ENCODE data around the gene C16orf74.
A peak's percentile ranks its signal among the peaks of the same experiment; 100 is the strongest.

Gene C16orf74

DNA sequence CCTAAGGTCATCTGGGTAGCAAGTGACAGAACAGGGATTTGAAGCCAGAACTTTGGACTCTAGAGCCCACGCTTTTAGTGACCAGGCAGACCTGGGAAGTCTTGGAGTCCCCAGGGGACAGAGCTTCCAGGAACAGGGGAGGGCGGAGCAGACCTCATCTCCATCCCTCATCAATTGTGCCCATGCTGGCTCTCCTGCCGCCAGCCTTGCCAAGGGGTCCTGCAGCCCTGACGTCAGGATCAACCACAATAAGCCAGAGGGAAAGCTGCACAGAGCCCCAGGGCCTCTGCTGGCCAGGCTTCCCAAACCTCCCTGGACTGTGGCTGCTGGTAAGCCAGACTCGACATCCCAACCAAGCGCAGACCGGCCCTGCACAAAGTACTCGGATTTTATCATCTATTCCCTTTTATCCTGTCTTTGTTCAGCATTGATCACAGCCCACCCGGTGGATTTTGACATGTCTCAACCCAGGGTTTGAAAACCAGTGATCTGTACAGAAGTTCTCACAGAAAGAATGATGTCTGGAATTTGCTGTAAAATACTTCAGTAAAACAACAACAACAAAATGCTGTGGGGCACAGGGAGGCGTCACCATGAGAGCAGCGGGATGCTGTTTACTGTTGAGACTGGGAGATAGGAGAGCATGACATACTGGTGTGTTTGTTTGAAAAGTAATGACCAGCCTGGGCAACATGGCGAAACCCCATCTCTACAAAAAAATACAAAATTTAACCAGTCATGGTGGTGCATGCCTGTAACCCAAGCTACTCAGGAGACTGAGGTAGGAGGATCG, 11.8 kb downstream of the C16orf74 start:
- TF ChIP-seq POLR2A (IDR thresholded peaks at IDR 0.05; ENCODE audit: extremely low read depth, insufficient read length) (no peak), MAX (IDR thresholded peaks at IDR 0.05; ENCODE audit: low read depth, low read length) (no peak)
- TF ChIP-seq, protein P1, sequence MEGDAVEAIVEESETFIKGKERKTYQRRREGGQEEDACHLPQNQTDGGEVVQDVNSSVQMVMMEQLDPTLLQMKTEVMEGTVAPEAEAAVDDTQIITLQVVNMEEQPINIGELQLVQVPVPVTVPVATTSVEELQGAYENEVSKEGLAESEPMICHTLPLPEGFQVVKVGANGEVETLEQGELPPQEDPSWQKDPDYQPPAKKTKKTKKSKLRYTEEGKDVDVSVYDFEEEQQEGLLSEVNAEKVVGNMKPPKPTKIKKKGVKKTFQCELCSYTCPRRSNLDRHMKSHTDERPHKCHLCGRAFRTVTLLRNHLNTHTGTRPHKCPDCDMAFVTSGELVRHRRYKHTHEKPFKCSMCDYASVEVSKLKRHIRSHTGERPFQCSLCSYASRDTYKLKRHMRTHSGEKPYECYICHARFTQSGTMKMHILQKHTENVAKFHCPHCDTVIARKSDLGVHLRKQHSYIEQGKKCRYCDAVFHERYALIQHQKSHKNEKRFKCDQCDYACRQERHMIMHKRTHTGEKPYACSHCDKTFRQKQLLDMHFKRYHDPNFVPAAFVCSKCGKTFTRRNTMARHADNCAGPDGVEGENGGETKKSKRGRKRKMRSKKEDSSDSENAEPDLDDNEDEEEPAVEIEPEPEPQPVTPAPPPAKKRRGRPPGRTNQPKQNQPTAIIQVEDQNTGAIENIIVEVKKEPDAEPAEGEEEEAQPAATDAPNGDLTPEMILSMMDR (IDR thresholded peaks at IDR 0.05; ENCODE audit: low read depth, low read length) = no peak
- no peak for DNase-seq (ENCODE audit: low read depth)

DNA sequence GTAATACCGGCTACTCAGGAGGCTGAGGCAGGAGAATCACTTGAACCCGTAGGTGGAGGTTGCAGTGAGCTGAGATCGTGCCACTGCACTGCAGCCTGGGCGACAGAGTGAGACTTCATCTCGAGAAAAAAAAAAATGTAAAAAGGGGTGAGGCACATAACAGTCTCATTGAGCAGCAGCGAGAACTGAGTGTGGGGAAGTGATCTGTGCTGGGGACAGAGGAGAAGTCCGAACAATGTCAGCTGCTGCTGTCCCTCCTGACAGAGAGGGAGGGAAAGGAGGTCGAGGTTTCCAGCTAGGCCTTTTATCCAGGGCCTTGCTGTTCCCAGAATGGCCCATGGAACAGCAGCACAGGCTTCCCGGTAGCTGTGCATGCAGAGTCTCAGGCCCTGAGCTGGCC, 14.0 kb downstream of the C16orf74 start:
- no peak overlapping the region for H3K4me3 ChIP-seq (ENCODE audit: low read depth, low read length)
- no peak for TF ChIP-seq MYC (IDR thresholded peaks at IDR 0.05; ENCODE audit: low read depth, low read length)
- TF ChIP-seq, protein P1 (IDR thresholded peaks at IDR 0.05; ENCODE audit: low read depth, low read length) = no peak
- no peak for DNase-seq (ENCODE audit: low read depth)

More for the DNA sequence above, 11.8 kb downstream of the C16orf74 start:
- no peak overlapping the region for H3K4me3 ChIP-seq (ENCODE audit: low read depth, low read length)

GRCh38 chr16:85735946-85736345, 14.9 kb downstream of the C16orf74 start:
- TF ChIP-seq MYC (IDR thresholded peaks at IDR 0.05; ENCODE audit: low read depth, low read length) (no peak), MAX (IDR thresholded peaks at IDR 0.05; ENCODE audit: low read depth, low read length) (no peak), POLR2A (IDR thresholded peaks at IDR 0.05; ENCODE audit: extremely low read depth, insufficient read length) (no peak)
- TF ChIP-seq, protein P1 (IDR thresholded peaks at IDR 0.05; ENCODE audit: low read depth, low read length) = no peak
- H3K4me3 ChIP-seq (ENCODE audit: low read depth, low read length) = no peak overlapping the region

DNA sequence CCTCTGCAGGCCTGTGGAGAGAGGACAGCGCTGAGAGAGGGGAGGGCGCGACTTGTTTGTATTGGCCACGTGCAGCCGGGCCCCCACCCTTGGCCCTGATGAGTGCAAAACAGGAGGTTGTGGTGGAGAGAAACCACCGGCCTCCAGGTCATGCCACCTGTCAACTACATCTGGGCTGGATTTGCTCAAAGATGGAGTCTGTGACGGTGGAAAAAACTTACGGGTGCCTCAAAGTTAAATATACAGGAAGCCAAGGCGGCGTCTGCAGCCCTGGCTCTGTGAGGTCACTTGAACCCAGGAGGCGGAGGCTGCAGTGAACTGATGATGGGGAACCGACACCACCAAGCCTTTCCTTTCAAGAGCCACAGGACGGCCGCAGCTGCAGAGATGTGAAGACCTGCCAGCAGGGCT, 15.7 kb downstream of the C16orf74 start:
- no peak overlapping the region for H3K4me3 ChIP-seq (ENCODE audit: low read depth, low read length)
- no peak for DNase-seq (ENCODE audit: low read depth)
- TF ChIP-seq, protein P1 (IDR thresholded peaks at IDR 0.05; ENCODE audit: low read depth, low read length) = no peak
- TF ChIP-seq MYC (IDR thresholded peaks at IDR 0.05; ENCODE audit: low read depth, low read length) (no peak), MAX (IDR thresholded peaks at IDR 0.05; ENCODE audit: low read depth, low read length) (no peak), POLR2A (IDR thresholded peaks at IDR 0.05; ENCODE audit: extremely low read depth, insufficient read length) (no peak)

More at GRCh38 chr16:85735946-85736345, 14.9 kb downstream of the C16orf74 start:
- peak; percentile 51 for DNase-seq (ENCODE audit: low read depth)

DNA sequence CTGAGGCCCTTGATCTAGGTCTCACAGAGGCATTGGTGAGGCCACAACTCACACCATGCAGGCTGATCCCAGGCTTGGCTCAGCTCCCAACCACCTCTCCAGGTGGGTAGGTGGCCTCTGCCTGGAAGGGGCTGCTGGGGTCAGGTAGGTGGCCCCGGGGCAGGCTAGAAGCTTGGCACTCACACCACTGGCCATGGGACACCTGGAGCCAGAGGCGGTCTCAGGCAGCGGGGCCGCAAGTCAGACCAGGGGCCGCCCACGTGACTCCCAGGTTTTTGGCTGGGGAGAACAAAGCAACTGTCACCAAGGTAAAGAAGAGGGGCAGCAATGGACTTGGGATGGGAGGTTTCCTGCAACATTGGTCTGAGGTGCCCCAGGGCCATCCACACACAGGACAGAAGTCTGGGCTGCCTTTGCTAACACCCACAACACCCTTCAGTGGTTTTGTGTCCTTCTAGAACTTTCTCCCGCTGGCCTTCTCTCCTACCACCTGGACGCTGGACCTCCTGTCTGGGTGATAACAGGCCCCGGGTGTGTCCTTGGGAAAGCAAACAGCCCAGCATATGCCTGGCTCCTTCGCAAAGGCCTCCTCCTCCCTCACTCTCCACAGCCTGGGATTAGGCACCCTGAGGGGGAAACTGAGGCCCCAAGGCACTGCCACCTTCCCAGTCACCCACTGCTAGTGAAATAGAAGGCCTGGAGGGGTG, 16.4 kb downstream of the C16orf74 start:
- H3K4me3 ChIP-seq (ENCODE audit: low read depth, low read length) = no peak overlapping the region
- no peak for DNase-seq (ENCODE audit: low read depth)
- TF ChIP-seq POLR2A (IDR thresholded peaks at IDR 0.05; ENCODE audit: extremely low read depth, insufficient read length) = peak; percentile 1
- TF ChIP-seq MAX (IDR thresholded peaks at IDR 0.05; ENCODE audit: low read depth, low read length) = no peak

DNA sequence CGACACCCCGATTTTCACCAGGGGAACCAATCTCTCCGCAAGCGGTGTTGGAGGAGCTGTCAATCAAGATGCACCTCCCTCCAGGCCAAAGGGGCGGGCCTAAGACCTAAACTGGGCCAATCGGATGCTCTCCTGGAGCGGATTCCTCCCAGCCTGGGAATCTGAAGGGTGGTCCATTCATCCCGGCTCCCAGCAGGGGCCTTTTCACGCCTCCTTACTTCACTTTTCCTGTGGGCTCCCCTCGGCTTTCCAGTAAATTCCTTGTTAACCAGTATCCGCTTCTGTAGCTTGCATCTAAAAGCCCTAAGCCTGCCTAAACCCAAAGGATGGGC, 17.1 kb downstream of the C16orf74 start:
- TF ChIP-seq, protein P1 (IDR thresholded peaks at IDR 0.05; ENCODE audit: low read depth, low read length) = no peak
- TF ChIP-seq MAX (IDR thresholded peaks at IDR 0.05; ENCODE audit: low read depth, low read length) (no peak), POLR2A (IDR thresholded peaks at IDR 0.05; ENCODE audit: extremely low read depth, insufficient read length) (peak; percentile 10), MYC (IDR thresholded peaks at IDR 0.05; ENCODE audit: low read depth, low read length) (no peak)
- peak; percentile 92 for DNase-seq (ENCODE audit: low read depth)
- peak overlapping the region; percentile 54 for H3K4me3 ChIP-seq (ENCODE audit: low read depth, low read length)

All from NB4 (cell line).